WTC11 (cell line): ENCODE measurements around the gene OTOA.

ENCODE experiments used
- CREB1 ChIP-seq: sonication (generic); formaldehyde crosslinking; IDR thresholded peaks from 2 replicates; pipeline ENCODE4 v1.8.0; 2023; ENCODE audit warnings: mild to moderate bottlenecking, missing genetic modification reagents
- FOXJ3 ChIP-seq: sonication (generic); formaldehyde crosslinking; IDR thresholded peaks from 2 replicates; pipeline ENCODE4 v1.9.0; 2021; ENCODE audit warnings: missing genetic modification reagents, mild to moderate bottlenecking, borderline replicate concordance
- MLX ChIP-seq: sonication (generic); formaldehyde crosslinking; IDR thresholded peaks from 2 replicates; pipeline ENCODE4 v1.8.1; 2023; ENCODE audit warnings: mild to moderate bottlenecking, missing genetic modification reagents, moderate library complexity
- MXD4 ChIP-seq: fragments of 250-450 bp; sonication (Bioruptor Pico); IDR thresholded peaks from 2 replicates; pipeline ENCODE4 v1.8.0; 2021; ENCODE audit warnings: mild to moderate bottlenecking, moderate library complexity, borderline replicate concordance
- NR3C1 ChIP-seq: sonication (generic); formaldehyde crosslinking; conservative IDR thresholded peaks from 2 replicates; pipeline ENCODE4 v1.8.1; 2023; ENCODE audit warnings: low read depth, mild to moderate bottlenecking, missing genetic modification reagents
- SP1 ChIP-seq: sonication (generic); formaldehyde crosslinking; conservative IDR thresholded peaks from 2 replicates; pipeline ENCODE4 v1.8.1; 2022; ENCODE audit warnings: missing genetic modification reagents
- TCF7 ChIP-seq: sonication (generic); formaldehyde crosslinking; IDR thresholded peaks from 2 replicates; pipeline ENCODE4 v1.8.0; 2022; ENCODE audit warnings: mild to moderate bottlenecking, low read depth, missing genetic modification reagents, moderate library complexity
- USF1 ChIP-seq: sonication (generic); formaldehyde crosslinking; IDR thresholded peaks from 2 replicates; pipeline ENCODE4 v1.8.0; 2022; ENCODE audit warnings: mild to moderate bottlenecking, missing genetic modification reagents
- ZBTB21 ChIP-seq: sonication (generic); formaldehyde crosslinking; IDR thresholded peaks from 2 replicates; pipeline ENCODE4 v1.8.1; 2023; ENCODE audit warnings: mild to moderate bottlenecking, missing genetic modification reagents, borderline replicate concordance
- ZNF281 ChIP-seq: sonication (generic); formaldehyde crosslinking; IDR thresholded peaks from 2 replicates; pipeline ENCODE4 v1.8.0; 2023; ENCODE audit warnings: mild to moderate bottlenecking, missing genetic modification reagents
- TF ChIP-seq, protein P1 (sequence below): fragments of 200-600 bp; IDR thresholded peaks from 2 replicates; pipeline ENCODE4 v1.8.0; 2022; ENCODE audit warnings: antibody characterized with exemption
- TF ChIP-seq, protein P2 (sequence below): fragments of 250-450 bp; sonication (Bioruptor Pico); IDR thresholded peaks from 2 replicates; pipeline ENCODE4 v2.1.2; 2022; ENCODE audit warnings: mild to moderate bottlenecking, moderate library complexity
- TF ChIP-seq, protein P3 (sequence below): sonication (generic); formaldehyde crosslinking; IDR thresholded peaks from 2 replicates; pipeline ENCODE4 v1.8.0; 2022; ENCODE audit warnings: mild to moderate bottlenecking, missing genetic modification reagents
- TF ChIP-seq, protein P4 (sequence below): sonication (generic); formaldehyde crosslinking; IDR thresholded peaks from 2 replicates; pipeline ENCODE4 v1.8.1; 2022; ENCODE audit warnings: mild to moderate bottlenecking, missing genetic modification reagents, moderate library complexity, borderline replicate concordance

- TF ChIP-seq, protein P1, sequence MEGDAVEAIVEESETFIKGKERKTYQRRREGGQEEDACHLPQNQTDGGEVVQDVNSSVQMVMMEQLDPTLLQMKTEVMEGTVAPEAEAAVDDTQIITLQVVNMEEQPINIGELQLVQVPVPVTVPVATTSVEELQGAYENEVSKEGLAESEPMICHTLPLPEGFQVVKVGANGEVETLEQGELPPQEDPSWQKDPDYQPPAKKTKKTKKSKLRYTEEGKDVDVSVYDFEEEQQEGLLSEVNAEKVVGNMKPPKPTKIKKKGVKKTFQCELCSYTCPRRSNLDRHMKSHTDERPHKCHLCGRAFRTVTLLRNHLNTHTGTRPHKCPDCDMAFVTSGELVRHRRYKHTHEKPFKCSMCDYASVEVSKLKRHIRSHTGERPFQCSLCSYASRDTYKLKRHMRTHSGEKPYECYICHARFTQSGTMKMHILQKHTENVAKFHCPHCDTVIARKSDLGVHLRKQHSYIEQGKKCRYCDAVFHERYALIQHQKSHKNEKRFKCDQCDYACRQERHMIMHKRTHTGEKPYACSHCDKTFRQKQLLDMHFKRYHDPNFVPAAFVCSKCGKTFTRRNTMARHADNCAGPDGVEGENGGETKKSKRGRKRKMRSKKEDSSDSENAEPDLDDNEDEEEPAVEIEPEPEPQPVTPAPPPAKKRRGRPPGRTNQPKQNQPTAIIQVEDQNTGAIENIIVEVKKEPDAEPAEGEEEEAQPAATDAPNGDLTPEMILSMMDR = no peak
- TF ChIP-seq ZNF281 (no peak), TCF7 (no peak), CREB1 (CRISPR knock-in tag) (no peak), FOXJ3 (CRISPR knock-in tag) (no peak), MXD4 (CRISPR knock-in tag) (no peak), MLX (CRISPR knock-in tag) (no peak), USF1 (CRISPR knock-in tag) (no peak), NR3C1 (CRISPR knock-in tag) (no peak), ZBTB21 (no peak), SP1 (CRISPR knock-in tag) (no peak)
- TF ChIP-seq, protein P2, sequence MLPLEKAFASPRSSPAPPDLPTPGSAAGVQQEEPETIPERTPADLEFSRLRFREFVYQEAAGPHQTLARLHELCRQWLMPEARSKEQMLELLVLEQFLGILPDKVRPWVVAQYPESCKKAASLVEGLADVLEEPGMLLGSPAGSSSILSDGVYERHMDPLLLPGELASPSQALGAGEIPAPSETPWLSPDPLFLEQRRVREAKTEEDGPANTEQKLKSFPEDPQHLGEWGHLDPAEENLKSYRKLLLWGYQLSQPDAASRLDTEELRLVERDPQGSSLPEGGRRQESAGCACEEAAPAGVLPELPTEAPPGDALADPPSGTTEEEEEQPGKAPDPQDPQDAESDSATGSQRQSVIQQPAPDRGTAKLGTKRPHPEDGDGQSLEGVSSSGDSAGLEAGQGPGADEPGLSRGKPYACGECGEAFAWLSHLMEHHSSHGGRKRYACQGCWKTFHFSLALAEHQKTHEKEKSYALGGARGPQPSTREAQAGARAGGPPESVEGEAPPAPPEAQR (CRISPR knock-in tag) = no peak
- TF ChIP-seq, protein P3, sequence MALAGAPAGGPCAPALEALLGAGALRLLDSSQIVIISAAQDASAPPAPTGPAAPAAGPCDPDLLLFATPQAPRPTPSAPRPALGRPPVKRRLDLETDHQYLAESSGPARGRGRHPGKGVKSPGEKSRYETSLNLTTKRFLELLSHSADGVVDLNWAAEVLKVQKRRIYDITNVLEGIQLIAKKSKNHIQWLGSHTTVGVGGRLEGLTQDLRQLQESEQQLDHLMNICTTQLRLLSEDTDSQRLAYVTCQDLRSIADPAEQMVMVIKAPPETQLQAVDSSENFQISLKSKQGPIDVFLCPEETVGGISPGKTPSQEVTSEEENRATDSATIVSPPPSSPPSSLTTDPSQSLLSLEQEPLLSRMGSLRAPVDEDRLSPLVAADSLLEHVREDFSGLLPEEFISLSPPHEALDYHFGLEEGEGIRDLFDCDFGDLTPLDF (CRISPR knock-in tag) = no peak
- TF ChIP-seq, protein P4, sequence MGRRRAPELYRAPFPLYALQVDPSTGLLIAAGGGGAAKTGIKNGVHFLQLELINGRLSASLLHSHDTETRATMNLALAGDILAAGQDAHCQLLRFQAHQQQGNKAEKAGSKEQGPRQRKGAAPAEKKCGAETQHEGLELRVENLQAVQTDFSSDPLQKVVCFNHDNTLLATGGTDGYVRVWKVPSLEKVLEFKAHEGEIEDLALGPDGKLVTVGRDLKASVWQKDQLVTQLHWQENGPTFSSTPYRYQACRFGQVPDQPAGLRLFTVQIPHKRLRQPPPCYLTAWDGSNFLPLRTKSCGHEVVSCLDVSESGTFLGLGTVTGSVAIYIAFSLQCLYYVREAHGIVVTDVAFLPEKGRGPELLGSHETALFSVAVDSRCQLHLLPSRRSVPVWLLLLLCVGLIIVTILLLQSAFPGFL (CRISPR knock-in tag) = no peak
These were observed 59.1 kb downstream of the OTOA start for GRCh38 chr16:21722771-21723455.
